ENCODE data around the gene CCM2.

CCM2 gene

GRCh38 chr7:44965441-44965903 lies 34.5 kb upstream of the CCM2 start:
- TF ChIP-seq EZH2 (IDR thresholded peaks at IDR 0.05; ENCODE audit: borderline replicate concordance, low read depth, low read length, severe bottlenecking) (no peak), CTCF (IDR thresholded peaks at IDR 0.05; ENCODE audit: borderline replicate concordance, extremely low read depth, low read length, poor library complexity, severe bottlenecking) (no peak)
- Histone ChIP-seq H3K36me3 (ENCODE audit: insufficient read depth, low read length) (peaks cover 7% of the 10 kb centered on the region; the same call in 1 of the 2 replicates), H3K4me1 (ENCODE audit: insufficient read depth, low read length) (no peaks in the 10 kb centered on the region), H3K9me3 (ENCODE audit: insufficient read depth, low read length, severe bottlenecking) (no peaks in the 10 kb centered on the region), H2AFZ (ENCODE audit: low read depth, low read length) (no peak overlapping the region), H3K79me2 (ENCODE audit: insufficient read depth, low read length) (no peaks in the 10 kb centered on the region), H3K9ac (ENCODE audit: low read depth, low read length) (no peak overlapping the region), H3K4me3 (ENCODE audit: low read depth in 1 of 2, low read length in 2 of 2) (no peak overlapping the region), H3K27me3 (ENCODE audit: insufficient read depth, low read length, poor library complexity) (no peaks in the 10 kb centered on the region), H3K4me2 (ENCODE audit: insufficient read depth, low read length) (no peak overlapping the region), H3K27ac (ENCODE audit: low read length) (no peak overlapping the region), H4K20me1 (ENCODE audit: insufficient read depth, low read length) (no peaks in the 10 kb centered on the region)
- DNase-seq (no peak), ATAC-seq (ENCODE audit: insufficient read depth, low read depth) (no peak)

- Histone ChIP-seq H3K27ac (ENCODE audit: low read length) (no peak overlapping the region), H3K9me3 (ENCODE audit: insufficient read depth, low read length, severe bottlenecking) (no peaks in the 10 kb centered on the region), H3K27me3 (ENCODE audit: insufficient read depth, low read length, poor library complexity) (no peaks in the 10 kb centered on the region), H3K4me2 (ENCODE audit: insufficient read depth, low read length) (no peak overlapping the region), H2AFZ (ENCODE audit: low read depth, low read length) (no peak overlapping the region), H3K36me3 (ENCODE audit: insufficient read depth, low read length) (peaks cover 7% of the 10 kb centered on the region; the same call in 1 of the 2 replicates), H3K4me1 (ENCODE audit: insufficient read depth, low read length) (no peaks in the 10 kb centered on the region), H3K79me2 (ENCODE audit: insufficient read depth, low read length) (no peaks in the 10 kb centered on the region), H4K20me1 (ENCODE audit: insufficient read depth, low read length) (no peaks in the 10 kb centered on the region), H3K4me3 (ENCODE audit: low read depth in 1 of 2, low read length in 2 of 2) (no peak overlapping the region), H3K9ac (ENCODE audit: low read depth, low read length) (no peak overlapping the region)
- no peak for TF ChIP-seq CTCF (IDR thresholded peaks at IDR 0.05; ENCODE audit: borderline replicate concordance, extremely low read depth, low read length, poor library complexity, severe bottlenecking)
- no peak for TF ChIP-seq EZH2 (IDR thresholded peaks at IDR 0.05; ENCODE audit: borderline replicate concordance, low read depth, low read length, severe bottlenecking)
- ATAC-seq (ENCODE audit: insufficient read depth, low read depth) (no peak), DNase-seq (no peak)
These were observed 33.9 kb upstream of the CCM2 start for GRCh38 chr7:44965937-44966730.

- H3K4me1 ChIP-seq (ENCODE audit: insufficient read depth, low read length), result no peaks in the 10 kb centered on the region
- ATAC-seq (ENCODE audit: insufficient read depth, low read depth) (no peak), DNase-seq (no peak)
- no peaks in the 10 kb centered on the region for H3K79me2 ChIP-seq (ENCODE audit: insufficient read depth, low read length)
- H3K4me2 ChIP-seq (ENCODE audit: insufficient read depth, low read length), result no peak overlapping the region
- peaks cover 7% of the 10 kb centered on the region; the same call in 1 of the 2 replicates for H3K36me3 ChIP-seq (ENCODE audit: insufficient read depth, low read length)
- H3K27ac ChIP-seq (ENCODE audit: low read length), result no peak overlapping the region
- TF ChIP-seq EZH2 (IDR thresholded peaks at IDR 0.05; ENCODE audit: borderline replicate concordance, low read depth, low read length, severe bottlenecking) (no peak), CTCF (IDR thresholded peaks at IDR 0.05; ENCODE audit: borderline replicate concordance, extremely low read depth, low read length, poor library complexity, severe bottlenecking) (no peak)
- H3K27me3 ChIP-seq (ENCODE audit: insufficient read depth, low read length, poor library complexity), result no peaks in the 10 kb centered on the region
- H2AFZ ChIP-seq (ENCODE audit: low read depth, low read length), result no peak overlapping the region
- no peak overlapping the region for H3K9ac ChIP-seq (ENCODE audit: low read depth, low read length)
- no peak overlapping the region for H3K4me3 ChIP-seq (ENCODE audit: low read depth in 1 of 2, low read length in 2 of 2)
- H3K9me3 ChIP-seq (ENCODE audit: insufficient read depth, low read length, severe bottlenecking), result no peaks in the 10 kb centered on the region
- no peaks in the 10 kb centered on the region for H4K20me1 ChIP-seq (ENCODE audit: insufficient read depth, low read length)
These were observed 33.1 kb upstream of the CCM2 start for GRCh38 chr7:44966731-44967538.

Data from DND-41 (cell line).